Spleen (tissue), 7 donors: ENCODE measurements around the gene KCNG2.

Experiments used
- CTCF ChIP-seq, 11 experiments: fragments of 200-600 bp in 7 of 11; fragments of 450-650 bp in 4 of 11; sonication (generic) in 4 of 11; IDR thresholded peaks in 8 of 11; conservative IDR thresholded peaks in 3 of 11; 1 replicate in 7 of 11; 2 replicates in 4 of 11; pipeline versions ENCODE4 v1.4.0 to v1.8.0; 2016 to 2021; ENCODE audit warnings: antibody characterized with exemption in 11 of 11, inconsistent platforms in 4 of 11, mild to moderate bottlenecking in 1 of 11
- POLR2A ChIP-seq, 3 donors: fragments of 450-650 bp; IDR thresholded peaks; one replicate each; pipeline ENCODE4 v1.5.1; 2017; ENCODE audit warnings: antibody characterized with exemption in 3 of 3, mild to moderate bottlenecking in 1 of 3
- POLR2AphosphoS5 ChIP-seq, 3 donors: sonication (generic); formaldehyde crosslinking; IDR thresholded peaks; one replicate each; pipeline ENCODE4 v1.5.1; 2017; ENCODE audit warnings: antibody characterized with exemption in 3 of 3
- donor health status: DM: no; HTN: no; CAD: no; lungs with moderate emphysema.
- donor health status: DM: no; HTN: no; CAD: no.
- donor health status: DM: no; HTN: no; CAD: no.

GRCh38 chr18:79906706-79907105, 109.0 kb downstream of the KCNG2 start:
- TF ChIP-seq POLR2A (IDR thresholded peaks at IDR 0.05) (no peak), CTCF (IDR thresholded peaks at IDR 0.05 in 8 of 11, conservative IDR thresholded peaks at IDR 0.05 in 3 of 11) (no peak), POLR2AphosphoS5 (IDR thresholded peaks at IDR 0.05) (no peak)
